Endometrium (tissue), 2 donors: ENCODE results near the gene BAIAP3.
"Not testable (repeated sequence)": the region's sequence is repeated elsewhere in the genome, so short reads cannot be mapped to it uniquely, and the experiment has no call there.

Experiments
- FAIRE-seq: peaks from 2 replicates; lab custom pipeline; 2012; peaks lifted over from hg19 to GRCh38; lab: Jason Lieb, UNC
- donor health status: control.
- donor health status: control.

The BAIAP3 gene

GRCh38 chr16:1316033-1316405, 17.4 kb upstream of the BAIAP3 start:
- no peak for FAIRE-seq

GRCh38 chr16:1317479-1318267, 15.8 kb upstream of the BAIAP3 start:
- no peak for FAIRE-seq

GRCh38 chr16:1318268-1318545, 15.2 kb upstream of the BAIAP3 start:
- FAIRE-seq = no peak

GRCh38 chr16:1319041-1319440, 14.4 kb upstream of the BAIAP3 start:
- FAIRE-seq = no peak

- no peak for FAIRE-seq
These were observed 13.3 kb upstream of the BAIAP3 start for GRCh38 chr16:1320097-1320496.

- no peak for FAIRE-seq
These were observed 12.7 kb upstream of the BAIAP3 start for GRCh38 chr16:1320658-1321240.

GRCh38 chr16:1322407-1322806, 11.0 kb upstream of the BAIAP3 start:
- no peak for FAIRE-seq

GRCh38 chr16:1323296-1324239, 9.9 kb upstream of the BAIAP3 start:
- no peak for FAIRE-seq

- no peak for FAIRE-seq
These were observed 9.1 kb upstream of the BAIAP3 start for GRCh38 chr16:1324286-1324826.

- FAIRE-seq = no peak
These were observed 8.2 kb upstream of the BAIAP3 start for GRCh38 chr16:1325261-1325660.

GRCh38 chr16:1325673-1326371, 7.6 kb upstream of the BAIAP3 start:
- FAIRE-seq = no peak

- no peak for FAIRE-seq
These were observed 7.1 kb upstream of the BAIAP3 start for GRCh38 chr16:1326391-1326790.

- no peak for FAIRE-seq
These were observed 6.4 kb upstream of the BAIAP3 start for GRCh38 chr16:1326946-1327618.

- FAIRE-seq = no peak
These were observed 5.9 kb upstream of the BAIAP3 start for GRCh38 chr16:1327619-1327947.

GRCh38 chr16:1328136-1328535, 5.3 kb upstream of the BAIAP3 start:
- FAIRE-seq = not testable (repeated sequence)

GRCh38 chr16:1328961-1329360, 4.5 kb upstream of the BAIAP3 start:
- not testable (repeated sequence) for FAIRE-seq

- FAIRE-seq = no peak
These were observed 3.1 kb upstream of the BAIAP3 start for GRCh38 chr16:1330260-1330914.

GRCh38 chr16:1330931-1331711, 2.3 kb upstream of the BAIAP3 start:
- FAIRE-seq = no peak

- no peak for FAIRE-seq
These were observed 1.5 kb upstream of the BAIAP3 start for GRCh38 chr16:1331712-1332617.
